ENCODE measurements around the gene LIN7B.
A peak's percentile ranks its signal among the peaks of the same experiment; 100 is the strongest.

Gene LIN7B

GRCh38 chr19:49094505-49095482 is 19.4 kb upstream of the LIN7B start:
- no peak for DNase-seq

- DNase-seq, result peak; percentile 73
Observed at GRCh38 chr19:49097453-49098288, 16.5 kb upstream of the LIN7B start.

DNA sequence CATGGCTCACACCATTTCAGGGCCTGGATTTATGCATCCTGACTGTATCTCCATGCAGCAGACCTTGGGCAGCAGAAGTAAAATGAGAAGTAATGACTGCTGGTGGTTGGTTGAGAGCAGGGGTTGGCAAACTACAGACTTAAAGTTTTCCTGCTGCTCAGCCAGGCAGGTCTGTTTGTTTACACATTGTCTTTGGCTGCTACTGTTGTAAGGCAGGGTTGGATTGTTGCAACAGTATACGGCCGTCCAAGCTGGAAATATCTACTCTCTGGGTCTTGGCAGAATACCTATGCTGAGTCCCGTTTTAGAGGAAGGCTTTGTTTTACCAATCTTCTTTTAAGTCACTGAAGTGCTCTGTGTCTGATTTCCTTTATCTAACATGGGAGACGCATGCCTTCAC is 15.4 kb upstream of the LIN7B start:
- DNase-seq, result no peak

DNA sequence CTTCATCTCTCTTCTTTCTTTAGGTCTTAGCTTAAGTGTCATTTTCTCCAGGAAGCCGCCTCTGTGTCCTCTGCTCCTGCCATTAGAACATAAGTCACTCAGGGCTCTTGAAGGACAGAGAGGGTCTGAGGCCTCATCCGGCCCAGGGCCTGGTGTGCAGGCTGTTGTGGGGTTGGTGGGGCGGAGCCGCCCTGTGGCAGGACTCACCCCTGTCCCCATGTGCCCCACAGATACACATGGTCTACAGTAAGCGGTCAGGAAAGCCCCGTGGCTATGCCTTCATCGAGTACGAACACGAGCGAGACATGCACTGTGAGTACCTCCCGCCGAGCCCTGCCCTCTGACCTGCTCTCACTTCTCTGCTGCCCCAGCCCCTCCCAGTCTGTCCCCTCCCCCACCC is 13.0 kb upstream of the LIN7B start:
- DNase-seq, result no peak

DNA sequence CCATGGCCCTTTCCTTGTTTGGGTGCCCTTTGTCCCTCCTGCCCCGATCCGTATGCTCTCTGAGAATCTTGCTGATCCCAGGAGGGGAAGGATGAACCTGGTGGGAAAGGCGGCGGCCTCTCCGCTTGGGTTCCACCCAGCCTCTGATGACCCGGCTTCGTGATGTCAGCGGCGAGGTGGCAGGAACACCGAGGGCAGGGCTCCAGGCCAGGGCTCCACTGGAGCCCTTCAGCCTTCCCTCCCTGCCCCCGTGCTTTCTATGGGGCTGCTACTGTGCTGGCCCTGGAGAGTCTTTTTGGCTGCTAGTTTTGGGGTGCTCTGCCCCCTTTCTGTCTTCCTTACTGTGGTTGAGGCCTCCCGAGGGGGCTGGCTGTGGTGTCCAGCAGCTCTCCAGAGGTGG is 11.9 kb upstream of the LIN7B start:
- no peak for DNase-seq

DNA sequence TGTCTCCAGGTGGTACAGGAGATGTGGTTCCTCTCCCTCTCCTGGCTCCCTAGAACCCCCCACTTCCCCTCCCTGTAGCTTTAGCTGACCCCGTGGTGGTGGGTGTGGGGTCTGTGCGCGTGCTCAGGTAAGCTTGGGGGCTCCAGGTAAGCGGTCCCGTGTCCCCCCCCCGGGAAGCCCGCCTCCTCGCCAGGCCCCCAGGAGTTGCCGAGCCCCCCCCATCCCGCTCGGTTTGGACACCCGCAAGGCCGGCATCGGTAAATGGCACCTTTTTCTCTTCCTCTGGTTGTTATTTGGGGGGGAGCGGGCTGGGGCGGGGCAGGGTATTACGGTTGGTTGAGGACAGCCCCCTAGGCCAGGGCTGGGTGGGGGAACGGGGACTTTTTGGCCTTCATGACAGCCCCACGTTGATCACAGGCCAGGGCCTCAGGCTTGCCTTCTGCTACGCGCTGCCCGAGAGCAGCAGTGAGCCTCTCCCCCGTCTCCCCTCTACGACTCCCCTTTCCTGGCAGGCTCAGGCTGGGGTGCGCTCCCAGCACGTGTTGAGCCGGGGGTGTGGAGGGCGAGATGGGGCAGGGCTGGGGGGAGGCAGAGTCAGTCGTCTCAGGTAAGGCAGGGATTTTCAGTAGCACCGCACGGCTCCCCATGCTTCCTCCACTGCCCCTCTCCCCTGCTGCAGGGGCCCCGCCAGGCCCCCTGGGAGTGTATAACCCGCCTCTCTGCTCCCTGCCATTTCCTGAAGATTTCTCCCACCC is 10.7 kb upstream of the LIN7B start:
- DNase-seq, result no peak

GRCh38 chr19:49104229-49104864 is 9.8 kb upstream of the LIN7B start:
- no peak for DNase-seq

- DNase-seq, result peak; percentile 44
Observed at GRCh38 chr19:49106648-49107135, 7.5 kb upstream of the LIN7B start.

GRCh38 chr19:49107625-49108459 is 6.3 kb upstream of the LIN7B start:
- no peak for DNase-seq

DNA sequence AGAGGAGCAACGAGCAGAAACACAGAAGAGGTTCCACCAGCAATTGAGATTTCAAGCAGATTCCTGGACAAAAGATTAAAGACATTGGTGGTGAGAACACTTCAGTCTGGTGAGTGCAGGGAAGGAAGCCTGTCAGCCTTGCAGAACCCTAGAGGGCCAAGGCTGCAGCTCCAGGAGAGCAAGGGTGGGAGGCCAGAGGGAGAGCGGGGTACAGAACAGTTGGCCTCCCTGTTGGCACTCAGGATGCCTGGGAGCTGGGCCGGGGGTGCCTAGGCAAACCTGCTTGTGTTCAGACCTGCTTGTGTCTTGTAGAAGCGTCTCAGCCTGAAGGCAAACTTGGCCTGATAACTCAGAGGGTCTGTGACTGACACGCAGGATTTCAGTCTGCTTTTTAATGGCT is 5.1 kb upstream of the LIN7B start:
- DNase-seq, result no peak

DNA sequence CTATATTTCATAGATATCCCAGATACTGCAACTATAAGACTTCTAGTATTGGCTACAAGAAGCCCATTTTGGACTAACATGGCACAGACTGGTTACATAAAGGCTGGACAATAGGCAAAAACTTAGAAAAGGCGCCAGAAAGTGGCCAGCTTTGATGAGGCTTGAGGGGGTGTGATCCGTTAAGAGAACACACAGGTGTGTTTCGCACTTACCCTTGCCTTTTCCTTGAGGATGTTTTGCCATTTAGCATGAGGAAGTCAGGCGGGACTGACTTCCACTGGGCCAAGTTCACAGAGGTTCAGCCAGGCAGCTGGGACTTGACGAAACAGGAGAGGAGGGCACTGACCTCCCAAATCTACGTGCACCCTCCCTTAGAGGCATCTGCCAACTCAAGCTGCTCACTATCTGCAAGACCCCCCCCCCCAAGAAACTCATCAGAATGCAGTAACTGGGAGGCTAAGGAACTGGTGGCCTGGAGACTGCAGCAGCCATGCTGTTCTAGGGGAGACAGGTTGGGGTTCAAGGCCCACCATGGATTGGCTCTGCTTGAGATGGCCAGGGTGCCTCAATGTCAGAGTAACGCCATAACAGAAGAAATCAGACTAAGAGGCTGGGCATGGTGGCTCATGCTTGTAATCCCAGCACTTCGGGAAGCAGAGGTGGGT is 4.5 kb upstream of the LIN7B start:
- DNase-seq, result no peak

DNA sequence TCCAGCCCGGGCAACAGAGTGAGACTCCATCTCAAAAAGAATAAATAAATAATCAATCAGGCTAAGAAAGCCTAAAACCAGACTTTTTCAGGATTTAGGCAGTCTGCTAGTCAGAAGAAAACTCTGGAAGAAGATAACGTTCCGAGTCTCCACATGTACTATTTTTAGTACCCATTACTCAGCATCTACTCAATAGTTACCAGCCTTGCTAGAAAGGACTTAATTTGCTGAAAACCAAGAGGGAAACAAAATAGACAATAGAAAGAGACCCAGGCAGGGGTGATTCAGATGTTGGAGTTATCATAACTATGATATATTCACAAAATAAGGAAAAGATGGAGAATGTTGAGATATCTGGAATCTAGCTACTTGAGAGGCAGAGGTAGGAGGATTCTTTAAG is 3.6 kb upstream of the LIN7B start:
- peak; percentile 12 for DNase-seq

- DNase-seq, result peak; percentile 45
Observed at GRCh38 chr19:49111218-49111998, 2.8 kb upstream of the LIN7B start.

GRCh38 chr19:49114630-49115363 is 627 bp downstream of the LIN7B start:
- DNase-seq, result peak; percentile 45

DNA sequence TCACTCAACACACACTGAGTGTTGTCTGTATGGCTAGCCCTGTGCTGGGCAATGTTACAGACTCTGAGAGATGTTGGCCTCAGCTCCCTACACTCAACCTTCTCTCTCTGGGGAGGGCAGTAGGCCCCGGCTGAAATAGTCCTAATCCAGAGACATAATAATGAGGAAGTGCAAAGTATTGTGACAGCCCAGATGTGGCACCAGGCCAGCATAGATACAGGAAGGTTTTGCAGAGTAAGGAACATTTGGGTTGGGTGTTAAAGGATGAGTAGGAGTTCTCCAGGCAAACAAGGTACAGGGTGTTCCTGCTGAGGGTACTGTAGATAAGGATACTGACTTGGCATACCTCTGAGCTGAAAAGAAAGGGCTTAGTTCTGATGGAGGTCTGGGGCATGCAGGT is 2.4 kb downstream of the LIN7B start:
- DNase-seq, result peak; percentile 92

DNA sequence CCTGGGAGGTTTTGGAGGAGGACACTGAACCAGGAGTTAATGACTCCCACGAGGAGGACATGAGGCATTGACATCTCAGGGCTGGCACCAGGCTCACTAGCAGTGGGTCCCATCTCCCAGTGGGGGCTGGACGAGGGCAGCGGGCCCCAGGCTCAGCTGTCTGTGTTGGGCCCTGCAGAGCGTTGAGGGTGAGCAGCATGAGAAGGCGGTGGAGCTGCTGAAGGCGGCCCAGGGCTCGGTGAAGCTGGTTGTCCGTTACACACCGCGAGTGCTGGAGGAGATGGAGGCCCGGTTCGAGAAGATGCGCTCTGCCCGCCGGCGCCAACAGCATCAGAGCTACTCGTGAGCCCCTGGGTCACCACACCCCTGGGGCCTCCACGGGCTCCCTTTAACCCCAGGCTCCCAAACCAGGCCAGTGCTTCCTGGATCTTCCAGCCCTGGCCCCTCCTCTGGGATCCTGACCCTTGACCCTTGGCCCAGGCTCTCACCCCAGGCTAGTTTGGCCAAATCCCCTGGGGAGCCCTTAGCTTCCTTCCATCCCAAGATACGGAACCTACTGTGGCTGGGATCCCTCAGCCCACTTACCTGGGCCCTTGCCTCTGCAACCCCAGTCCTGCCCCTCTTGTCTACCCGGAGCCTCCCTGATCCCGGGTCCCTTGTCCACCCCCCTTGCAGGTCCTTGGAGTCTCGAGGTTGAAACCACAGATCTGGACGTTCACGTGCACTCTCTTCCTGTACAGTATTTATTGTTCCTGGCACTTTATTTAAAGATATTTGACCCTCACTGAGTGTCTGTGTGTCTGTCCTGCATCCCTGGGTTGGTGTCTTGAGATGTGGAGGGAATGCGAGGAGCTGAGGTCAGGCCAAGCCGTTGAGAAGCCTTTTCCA is 3.8 kb downstream of the LIN7B start:
- DNase-seq, result no peak

- DNase-seq, result peak; percentile 96
Observed at GRCh38 chr19:49118565-49119410, 4.6 kb downstream of the LIN7B start, which contains the start of gene C19orf73. Gene C19orf73 (minus strand): TSS chr19:49119143. CDS start chr19:49119022, 121 bp downstream.

Data from MV-4-11 (cell line).